ENCODE measurements around the gene RTL10. TPM values are rescaled to one million over a fixed set of nuclear protein-coding genes. Genes with fewer than 3 reads are reported as not detected.

RTL10 gene
- polyA plus RNA-seq (2012; ENCODE audit: insufficient read length, low read depth): 11.0 TPM

DNA sequence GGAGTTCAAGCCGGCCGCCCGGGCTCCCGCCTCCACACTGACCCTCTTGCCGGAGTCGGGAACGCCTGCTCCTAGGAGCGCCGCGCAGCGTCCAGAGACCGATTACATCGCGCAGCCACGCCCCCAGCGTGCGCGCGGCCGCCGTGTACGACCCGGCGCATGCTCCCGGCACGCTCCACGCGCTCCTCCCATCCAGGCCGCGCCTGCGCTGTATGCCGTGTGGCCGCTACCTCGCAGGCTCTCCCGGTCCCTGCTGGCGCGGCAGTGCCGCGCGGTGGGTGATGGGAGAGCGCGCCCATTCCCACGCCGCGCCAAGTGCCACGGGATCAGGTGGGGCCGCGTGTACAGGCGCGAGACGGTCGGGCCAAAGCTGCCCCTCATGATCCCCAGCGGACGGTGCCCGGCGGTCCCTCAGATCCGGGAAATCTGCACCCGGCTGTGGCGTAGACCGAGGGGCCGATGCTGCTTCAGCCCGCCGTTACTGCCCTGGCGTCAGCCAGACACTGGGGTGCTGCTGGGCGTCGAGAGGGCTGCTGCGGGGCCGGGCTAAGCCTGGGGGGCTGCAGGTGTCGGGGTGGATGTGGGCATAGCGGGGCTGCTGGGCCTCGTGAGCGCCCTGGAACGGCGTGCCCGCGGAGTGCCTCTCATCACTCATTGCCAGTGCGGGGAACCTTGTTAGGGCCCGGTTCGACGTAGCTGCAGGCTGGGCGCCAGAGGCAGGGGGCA, at the start of gene RTL10, which contains the start of gene GNB1L:
Gene RTL10 (minus strand): TSS at position 97 of the 726 bp plus-strand sequence. CDS start 2,613 bp downstream, outside the sequence.
Gene GNB1L (minus strand): TSS at position 97 of the 726 bp plus-strand sequence. CDS start 33,519 bp downstream, outside the sequence.
- TF ChIP-seq REST (IDR thresholded peaks at IDR 0.05; ENCODE audit: insufficient read depth in 1 of 2, low read depth in 2 of 2, low read length in 2 of 2) (no peak), POLR2AphosphoS5 (IDR thresholded peaks at IDR 0.05; ENCODE audit: low read depth, low read length) (peak; percentile 84), TAF1 (IDR thresholded peaks at IDR 0.05; ENCODE audit: borderline replicate concordance, insufficient read depth, low read length) (peak; percentile 90; the same call in 1 of the 2 replicates), FOXP2 (optimal IDR thresholded peaks at IDR 0.05; ENCODE audit: borderline replicate concordance, extremely low read depth, extremely low read length, insufficient read depth) (peak; percentile 82), SIN3A (IDR thresholded peaks at IDR 0.05; ENCODE audit: borderline replicate concordance, insufficient read depth, low read length) (no peak)

GRCh38 chr22:19904174-19904856, 49.6 kb upstream of the RTL10 start:
- TF ChIP-seq SIN3A (IDR thresholded peaks at IDR 0.05; ENCODE audit: borderline replicate concordance, insufficient read depth, low read length) (no peak), FOXP2 (optimal IDR thresholded peaks at IDR 0.05; ENCODE audit: borderline replicate concordance, extremely low read depth, extremely low read length, insufficient read depth) (no peak), POLR2AphosphoS5 (IDR thresholded peaks at IDR 0.05; ENCODE audit: low read depth, low read length) (no peak), REST (IDR thresholded peaks at IDR 0.05; ENCODE audit: insufficient read depth in 1 of 2, low read depth in 2 of 2, low read length in 2 of 2) (no peak), TAF1 (IDR thresholded peaks at IDR 0.05; ENCODE audit: borderline replicate concordance, insufficient read depth, low read length) (no peak)

DNA sequence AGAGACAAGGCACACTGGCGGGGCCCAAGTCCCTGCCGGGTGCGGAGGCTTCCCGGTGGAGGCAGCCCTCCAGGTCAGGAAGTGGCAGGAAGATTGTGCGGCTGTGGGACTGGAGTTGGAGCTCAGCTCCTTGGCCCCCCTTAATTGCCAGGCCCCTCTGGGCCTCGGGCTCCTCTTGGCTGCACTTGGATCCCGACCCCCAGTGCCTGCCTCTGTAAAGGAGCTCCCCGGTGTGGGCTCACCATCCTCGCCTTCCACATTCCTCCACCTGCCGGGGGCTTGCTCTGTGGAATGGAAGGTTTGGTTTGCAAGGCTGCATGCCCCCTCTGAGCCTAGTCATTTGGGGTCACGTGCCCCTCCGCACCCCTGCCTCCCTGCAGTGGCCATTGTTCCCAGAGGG, 48.8 kb upstream of the RTL10 start:
- TF ChIP-seq FOXP2 (optimal IDR thresholded peaks at IDR 0.05; ENCODE audit: borderline replicate concordance, extremely low read depth, extremely low read length, insufficient read depth) (no peak), POLR2AphosphoS5 (IDR thresholded peaks at IDR 0.05; ENCODE audit: low read depth, low read length) (no peak), REST (IDR thresholded peaks at IDR 0.05; ENCODE audit: insufficient read depth in 1 of 2, low read depth in 2 of 2, low read length in 2 of 2) (no peak), SIN3A (IDR thresholded peaks at IDR 0.05; ENCODE audit: borderline replicate concordance, insufficient read depth, low read length) (no peak), TAF1 (IDR thresholded peaks at IDR 0.05; ENCODE audit: borderline replicate concordance, insufficient read depth, low read length) (no peak)

DNA sequence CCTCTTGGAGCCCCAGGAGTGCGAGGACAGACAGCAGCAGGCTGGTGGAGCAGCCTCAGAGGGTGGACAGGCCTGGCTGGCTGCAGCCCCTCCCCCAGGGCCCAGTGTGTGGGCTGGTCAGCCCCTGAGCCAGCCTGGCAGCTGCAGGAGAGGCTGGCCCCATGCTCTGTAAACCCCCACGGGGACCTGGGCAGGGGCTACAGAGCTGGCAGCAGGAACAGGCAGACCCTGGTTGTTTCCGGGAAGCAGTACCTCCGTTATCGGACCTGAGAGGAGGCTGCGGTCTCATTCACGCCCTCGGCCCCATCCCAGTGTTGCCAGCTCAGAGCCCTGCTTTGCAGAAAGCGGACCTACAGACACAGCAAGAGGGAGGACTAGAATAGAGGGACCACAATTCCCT, 48.4 kb upstream of the RTL10 start:
- TF ChIP-seq SIN3A (IDR thresholded peaks at IDR 0.05; ENCODE audit: borderline replicate concordance, insufficient read depth, low read length): no peak
- TF ChIP-seq TAF1 (IDR thresholded peaks at IDR 0.05; ENCODE audit: borderline replicate concordance, insufficient read depth, low read length): no peak
- TF ChIP-seq POLR2AphosphoS5 (IDR thresholded peaks at IDR 0.05; ENCODE audit: low read depth, low read length): no peak
- TF ChIP-seq FOXP2 (optimal IDR thresholded peaks at IDR 0.05; ENCODE audit: borderline replicate concordance, extremely low read depth, extremely low read length, insufficient read depth): no peak
- no peak for TF ChIP-seq REST (IDR thresholded peaks at IDR 0.05; ENCODE audit: insufficient read depth in 1 of 2, low read depth in 2 of 2, low read length in 2 of 2)
